GM21786 (cell line): Measurements from ENCODE around the gene BSN.

Source experiments
- ATAC-seq: cut with Tn5 transposase; IDR thresholded peaks from one replicate; pipeline ENCODE4 v1.9.1; 2021; ENCODE audit not compliant: unreplicated experiment

The BSN gene

DNA sequence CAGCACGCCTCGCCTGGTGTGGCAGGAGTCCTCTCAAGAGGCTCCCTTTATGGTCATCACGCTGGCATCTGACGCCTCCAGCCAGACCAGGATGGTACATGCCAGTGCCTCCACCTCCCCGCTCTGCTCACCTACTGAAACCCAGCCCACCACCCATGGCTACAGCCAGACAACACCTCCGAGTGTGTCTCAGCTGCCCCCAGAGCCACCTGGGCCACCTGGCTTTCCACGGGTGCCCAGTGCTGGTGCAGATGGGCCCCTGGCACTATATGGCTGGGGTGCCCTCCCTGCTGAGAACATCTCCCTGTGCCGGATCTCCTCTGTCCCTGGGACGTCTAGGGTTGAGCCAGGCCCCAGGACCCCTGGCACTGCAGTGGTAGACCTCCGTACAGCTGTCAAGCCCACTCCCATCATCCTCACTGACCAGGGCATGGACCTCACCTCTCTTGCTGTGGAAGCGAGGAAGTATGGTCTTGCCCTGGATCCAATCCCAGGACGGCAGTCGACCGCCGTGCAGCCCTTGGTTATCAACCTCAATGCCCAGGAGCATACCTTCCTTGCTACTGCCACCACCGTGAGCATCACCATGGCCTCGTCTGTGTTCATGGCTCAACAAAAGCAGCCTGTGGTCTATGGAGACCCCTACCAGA lies 100.0 kb downstream of the BSN start:
- ATAC-seq: no peak

DNA sequence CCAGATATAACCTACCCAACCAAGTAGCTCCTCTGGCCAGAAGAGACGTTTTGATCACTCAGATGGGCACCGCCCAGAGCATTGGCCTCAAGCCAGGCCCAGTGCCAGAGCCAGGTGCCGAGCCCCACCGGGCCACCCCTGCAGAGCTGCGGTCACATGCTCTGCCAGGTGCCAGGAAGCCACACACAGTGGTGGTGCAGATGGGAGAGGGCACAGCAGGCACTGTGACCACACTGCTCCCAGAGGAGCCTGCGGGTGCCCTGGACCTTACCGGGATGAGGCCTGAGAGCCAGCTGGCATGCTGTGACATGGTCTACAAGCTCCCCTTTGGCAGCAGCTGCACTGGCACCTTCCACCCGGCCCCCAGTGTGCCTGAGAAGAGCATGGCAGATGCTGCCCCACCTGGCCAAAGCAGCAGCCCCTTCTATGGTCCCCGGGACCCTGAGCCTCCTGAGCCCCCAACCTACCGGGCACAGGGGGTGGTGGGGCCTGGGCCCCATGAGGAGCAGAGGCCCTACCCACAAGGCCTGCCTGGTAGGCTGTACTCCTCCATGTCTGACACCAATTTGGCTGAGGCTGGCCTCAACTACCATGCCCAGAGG lies 100.8 kb downstream of the BSN start:
- ATAC-seq: no peak

GRCh38 chr3:49655731-49656285 lies 101.5 kb downstream of the BSN start:
- no peak for ATAC-seq

DNA sequence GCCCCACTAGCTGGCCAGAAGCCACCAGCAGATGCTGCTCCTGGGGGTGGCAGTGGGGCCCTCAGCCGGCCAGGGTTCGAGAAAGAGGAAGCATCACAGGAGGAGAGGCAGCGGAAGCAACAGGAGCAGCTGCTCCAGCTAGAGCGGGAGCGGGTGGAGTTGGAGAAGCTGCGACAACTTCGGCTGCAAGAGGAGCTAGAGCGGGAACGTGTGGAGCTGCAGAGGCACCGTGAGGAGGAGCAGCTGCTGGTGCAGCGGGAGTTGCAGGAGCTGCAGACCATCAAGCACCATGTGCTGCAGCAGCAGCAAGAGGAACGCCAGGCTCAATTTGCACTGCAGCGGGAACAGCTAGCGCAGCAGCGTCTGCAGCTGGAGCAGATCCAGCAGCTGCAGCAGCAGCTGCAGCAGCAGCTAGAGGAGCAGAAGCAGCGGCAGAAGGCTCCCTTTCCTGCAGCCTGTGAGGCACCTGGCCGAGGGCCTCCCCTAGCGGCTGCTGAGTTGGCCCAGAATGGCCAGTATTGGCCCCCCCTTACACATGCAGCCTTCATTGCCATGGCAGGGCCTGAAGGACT lies 102.3 kb downstream of the BSN start:
- ATAC-seq: no peak

- ATAC-seq: no peak
Measured at GRCh38 chr3:49657208-49657915, 103.1 kb downstream of the BSN start.

- ATAC-seq: no peak
Measured at GRCh38 chr3:49658711-49659110, 104.4 kb downstream of the BSN start.

- ATAC-seq: no peak
Measured at GRCh38 chr3:49659756-49660155, 105.5 kb downstream of the BSN start.

DNA sequence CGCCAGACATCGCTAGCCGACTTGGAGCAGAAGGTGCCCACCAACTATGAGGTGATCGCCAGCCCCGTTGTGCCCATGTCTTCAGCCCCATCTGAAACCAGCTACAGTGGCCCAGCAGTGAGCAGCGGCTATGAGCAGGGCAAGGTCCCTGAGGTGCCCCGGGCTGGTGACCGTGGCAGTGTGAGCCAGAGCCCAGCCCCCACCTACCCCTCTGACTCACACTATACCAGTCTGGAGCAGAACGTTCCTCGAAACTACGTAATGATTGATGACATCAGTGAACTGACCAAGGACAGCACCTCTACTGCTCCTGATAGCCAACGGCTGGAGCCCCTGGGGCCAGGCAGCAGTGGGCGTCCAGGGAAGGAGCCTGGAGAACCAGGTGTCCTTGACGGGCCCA lies 107.0 kb downstream of the BSN start:
- ATAC-seq: no peak

DNA sequence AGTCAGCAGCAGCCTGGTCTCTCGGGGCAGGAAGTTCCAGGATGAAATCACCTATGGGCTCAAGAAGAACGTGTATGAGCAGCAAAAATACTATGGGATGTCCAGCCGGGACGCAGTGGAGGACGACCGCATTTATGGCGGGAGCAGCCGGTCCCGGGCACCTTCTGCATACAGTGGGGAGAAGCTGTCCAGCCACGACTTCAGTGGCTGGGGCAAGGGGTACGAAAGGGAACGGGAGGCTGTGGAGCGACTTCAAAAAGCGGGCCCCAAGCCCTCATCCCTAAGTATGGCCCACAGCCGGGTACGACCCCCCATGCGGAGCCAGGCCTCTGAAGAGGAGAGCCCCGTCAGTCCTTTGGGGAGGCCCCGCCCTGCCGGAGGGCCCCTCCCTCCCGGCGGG lies 107.7 kb downstream of the BSN start:
- no peak for ATAC-seq

GRCh38 chr3:49662720-49663413 lies 108.6 kb downstream of the BSN start:
- no peak for ATAC-seq

- ATAC-seq: no peak
Measured at GRCh38 chr3:49663831-49664230, 109.6 kb downstream of the BSN start.

- ATAC-seq: no peak
Measured at GRCh38 chr3:49664300-49664699, 110.0 kb downstream of the BSN start.

DNA sequence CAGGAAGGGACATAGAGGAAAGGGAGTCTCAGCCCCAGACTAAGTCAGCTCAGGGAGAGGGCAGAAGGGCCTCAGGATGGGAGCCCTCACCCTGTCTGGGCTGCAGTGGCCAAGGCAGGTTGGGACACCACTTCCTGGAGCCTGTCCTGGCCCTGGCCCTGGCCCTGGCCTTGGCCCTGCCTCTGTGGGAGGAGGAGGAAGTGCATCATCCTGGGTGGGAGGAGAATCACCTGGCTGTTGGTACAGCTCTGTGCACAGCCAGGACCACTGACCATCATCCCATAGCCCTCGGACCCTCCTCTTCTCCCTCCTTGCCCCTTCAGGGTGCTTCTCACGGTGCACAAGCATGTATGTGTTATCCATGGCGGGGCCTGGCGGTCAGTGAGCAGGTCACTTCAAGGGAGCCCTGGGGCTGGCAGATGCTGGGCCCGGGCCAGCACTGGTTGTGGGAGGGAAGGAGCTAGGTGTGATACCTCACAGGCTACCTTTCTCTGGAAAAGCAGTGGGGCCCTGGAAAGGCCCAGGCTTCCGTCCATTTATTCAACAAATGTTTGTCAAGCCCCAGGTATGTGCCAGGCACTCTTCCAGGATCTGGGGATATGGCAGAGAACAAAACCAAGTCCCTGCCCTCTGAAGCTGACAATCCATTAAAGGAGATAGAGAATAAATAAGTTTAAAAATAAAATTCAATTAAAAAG lies 111.7 kb downstream of the BSN start:
- no peak for ATAC-seq

- no peak for ATAC-seq
Measured at GRCh38 chr3:49666592-49666991, 112.3 kb downstream of the BSN start.

DNA sequence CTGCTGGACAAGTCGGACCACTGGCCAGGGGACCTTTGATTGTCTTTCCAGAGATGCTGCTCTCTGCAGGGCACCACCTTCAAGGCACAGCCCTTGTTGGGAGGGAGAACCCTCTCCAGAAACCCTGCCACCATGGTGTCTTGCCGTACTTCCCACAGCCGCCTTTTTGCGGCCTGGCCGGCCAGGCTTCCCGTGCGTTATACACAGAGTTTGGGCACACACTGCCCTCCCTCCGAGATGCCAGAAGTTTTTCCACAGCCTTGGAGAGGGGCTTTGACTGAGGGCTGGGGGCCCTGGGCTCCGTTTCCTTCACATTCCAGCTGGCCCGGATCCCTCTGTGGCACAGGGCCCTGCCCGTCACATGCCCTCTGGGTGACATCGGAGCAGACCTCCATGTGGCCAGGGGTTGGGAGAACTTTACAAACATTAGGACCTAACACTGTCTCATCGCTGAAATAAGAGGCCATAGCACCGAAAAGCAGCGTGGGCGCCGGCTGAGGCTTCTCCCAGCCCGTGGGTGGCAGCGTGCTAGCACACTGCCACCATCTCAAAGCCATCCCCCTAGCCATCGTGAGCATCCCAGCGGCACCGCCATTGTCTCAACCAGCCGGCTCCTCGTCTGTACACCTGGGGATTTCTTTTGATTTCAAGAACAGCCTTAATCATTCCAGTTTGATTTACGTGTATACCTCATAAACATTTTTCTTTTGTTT lies 113.6 kb downstream of the BSN start:
- ATAC-seq: no peak

GRCh38 chr3:49668414-49668797 lies 114.1 kb downstream of the BSN start:
- no peak for ATAC-seq

GRCh38 chr3:49668861-49669260 lies 114.6 kb downstream of the BSN start:
- ATAC-seq: no peak

- no peak for ATAC-seq
Measured at GRCh38 chr3:49669352-49669751, 115.1 kb downstream of the BSN start.

GRCh38 chr3:49670940-49671290 lies 116.6 kb downstream of the BSN start:
- no peak for ATAC-seq
